ENCODE data around the gene TMEM129.

The TMEM129 gene

DNA sequence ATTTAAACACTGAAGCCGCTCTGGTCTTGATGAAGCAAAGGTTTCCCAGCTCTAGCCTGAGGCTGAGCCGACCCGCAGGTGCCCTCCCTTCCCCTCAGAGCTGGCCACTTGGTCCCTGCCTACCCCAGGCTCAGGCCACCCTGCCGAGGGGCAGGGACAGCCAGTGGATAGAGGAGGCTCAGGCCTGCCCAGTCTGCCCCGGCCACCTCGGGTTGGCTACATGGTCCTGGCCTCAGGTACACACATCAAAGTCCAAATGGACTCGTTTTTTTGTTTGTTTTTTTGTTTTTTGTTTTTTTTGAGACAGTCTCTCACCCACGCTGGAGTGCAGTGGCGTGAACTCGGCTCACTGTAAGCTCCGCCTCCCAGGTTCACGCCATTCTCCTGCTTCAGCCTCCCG is 24.0 kb upstream of the TMEM129 start:
- Histone ChIP-seq H2AK5ac (ENCODE audit: low read length) (no peak overlapping the region), H3K79me2 (ENCODE audit: control insufficient read depth, insufficient read depth, low read length, poor library complexity) (no peaks in the 10 kb centered on the region), H3K9me3 (ENCODE audit: insufficient read depth, low read depth, low read length) (peaks cover 2% of the 10 kb centered on the region), H3K9ac (ENCODE audit: low read length) (no peak overlapping the region), H3K27ac (ENCODE audit: low read depth, low read length) (no peak overlapping the region), H2BK12ac (ENCODE audit: low read length) (no peak overlapping the region), H3K14ac (ENCODE audit: low read length) (no peak overlapping the region), H4K91ac (ENCODE audit: low read depth, low read length) (no peak overlapping the region), H3K4me3 (ENCODE audit: low read depth, low read length) (no peak overlapping the region), H2AFZ (ENCODE audit: insufficient read depth, low read length, poor library complexity) (no peak overlapping the region), H4K8ac (ENCODE audit: low read depth, low read length) (no peak overlapping the region), H3K23ac (ENCODE audit: low read length) (no peak overlapping the region), H4K12ac (ENCODE audit: low read depth, low read length) (no peak overlapping the region), H2BK120ac (ENCODE audit: insufficient read depth, low read length, poor library complexity) (no peak overlapping the region), H3K4me2 (ENCODE audit: low read length) (no peak overlapping the region), H2BK5ac (ENCODE audit: low read depth, low read length, poor library complexity) (no peak overlapping the region), H3K4me1 (ENCODE audit: control insufficient read depth in 1 of 2, insufficient read depth in 2 of 2, low read length in 2 of 2) (no peaks in the 10 kb centered on the region), H3K79me1 (ENCODE audit: low read length) (no peaks in the 10 kb centered on the region), H3K18ac (ENCODE audit: low read length) (no peak overlapping the region), H3K4ac (ENCODE audit: low read depth, low read length) (no peak overlapping the region), H3K36me3 (ENCODE audit: control insufficient read depth in 1 of 2, insufficient read depth in 2 of 2, low read length in 2 of 2) (peaks cover 36 to 38% of the 10 kb centered on the region in 2 experiments), H3K27me3 (ENCODE audit: insufficient read depth, low read length) (no peaks in the 10 kb centered on the region)
- no peak for DNase-seq
- WGBS (ENCODE audit: extremely low coverage, insufficient coverage, insufficient read length): no CpG with 5 or more reads among the region's 13 CpGs

DNA sequence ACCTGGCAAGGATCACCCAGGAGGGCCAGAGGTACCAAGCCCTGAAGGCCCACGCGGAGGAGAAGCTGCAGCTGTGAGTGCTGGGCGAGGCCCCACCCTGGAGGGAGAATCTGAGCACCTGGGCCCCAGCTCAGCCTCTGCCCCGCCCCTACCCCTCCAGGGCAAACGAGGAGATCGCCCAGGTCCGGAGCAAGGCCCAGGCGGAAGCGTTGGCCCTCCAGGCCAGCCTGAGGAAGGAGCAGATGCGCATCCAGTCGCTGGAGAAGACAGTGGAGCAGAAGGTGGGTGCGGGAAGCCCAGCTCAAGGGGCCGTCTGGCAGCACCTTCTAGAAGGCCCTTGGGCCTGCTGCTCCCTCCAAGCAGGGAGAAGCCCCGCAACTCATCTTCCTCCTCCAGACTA is 23.4 kb upstream of the TMEM129 start:
- no peaks in the 10 kb centered on the region for H3K4me1 ChIP-seq (ENCODE audit: control insufficient read depth in 1 of 2, insufficient read depth in 2 of 2, low read length in 2 of 2)
- no peak overlapping the region for H3K4ac ChIP-seq (ENCODE audit: low read depth, low read length)
- WGBS (ENCODE audit: extremely low coverage, insufficient coverage, insufficient read length): no CpG with 5 or more reads among the region's 14 CpGs
- H3K4me2 ChIP-seq (ENCODE audit: low read length): no peak overlapping the region
- H2BK5ac ChIP-seq (ENCODE audit: low read depth, low read length, poor library complexity): no peak overlapping the region
- H3K27ac ChIP-seq (ENCODE audit: low read depth, low read length): no peak overlapping the region
- no peak for DNase-seq
- H2AK5ac ChIP-seq (ENCODE audit: low read length): no peak overlapping the region
- no peak overlapping the region for H2BK120ac ChIP-seq (ENCODE audit: insufficient read depth, low read length, poor library complexity)
- H4K12ac ChIP-seq (ENCODE audit: low read depth, low read length): no peak overlapping the region
- no peak overlapping the region for H2AFZ ChIP-seq (ENCODE audit: insufficient read depth, low read length, poor library complexity)
- peaks cover 2% of the 10 kb centered on the region for H3K9me3 ChIP-seq (ENCODE audit: insufficient read depth, low read depth, low read length)
- H4K91ac ChIP-seq (ENCODE audit: low read depth, low read length): no peak overlapping the region
- H3K14ac ChIP-seq (ENCODE audit: low read length): no peak overlapping the region
- H3K18ac ChIP-seq (ENCODE audit: low read length): no peak overlapping the region
- no peaks in the 10 kb centered on the region for H3K79me2 ChIP-seq (ENCODE audit: control insufficient read depth, insufficient read depth, low read length, poor library complexity)
- no peaks in the 10 kb centered on the region for H3K27me3 ChIP-seq (ENCODE audit: insufficient read depth, low read length)
- H3K23ac ChIP-seq (ENCODE audit: low read length): no peak overlapping the region
- H3K79me1 ChIP-seq (ENCODE audit: low read length): no peaks in the 10 kb centered on the region
- no peak overlapping the region for H3K9ac ChIP-seq (ENCODE audit: low read length)
- no peak overlapping the region for H4K8ac ChIP-seq (ENCODE audit: low read depth, low read length)
- H2BK12ac ChIP-seq (ENCODE audit: low read length): no peak overlapping the region
- H3K4me3 ChIP-seq (ENCODE audit: low read depth, low read length): no peak overlapping the region
- peaks cover 42 to 44% of the 10 kb centered on the region in 2 experiments for H3K36me3 ChIP-seq (ENCODE audit: control insufficient read depth in 1 of 2, insufficient read depth in 2 of 2, low read length in 2 of 2)

DNA sequence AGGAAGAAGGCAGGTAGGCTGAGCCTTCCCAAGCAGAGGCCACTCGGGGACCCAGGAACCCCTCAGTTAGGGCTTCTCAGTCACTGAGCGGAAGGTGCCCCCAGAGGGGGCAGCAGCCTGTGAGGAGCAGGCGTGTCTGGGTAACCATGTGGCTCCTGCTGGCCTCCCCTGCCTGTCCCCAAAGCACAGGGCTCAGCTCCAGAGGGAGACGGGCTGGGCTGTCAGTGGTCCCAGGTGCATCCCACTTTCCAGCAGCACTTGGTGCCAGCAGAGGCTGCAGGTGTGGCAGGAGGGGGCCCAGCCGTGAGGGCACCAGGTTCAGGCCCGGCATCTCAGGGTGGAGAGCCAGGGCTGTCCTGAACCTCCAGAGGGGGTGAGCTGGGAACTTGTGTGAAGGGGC is 22.9 kb upstream of the TMEM129 start:
- H3K79me2 ChIP-seq (ENCODE audit: control insufficient read depth, insufficient read depth, low read length, poor library complexity): no peaks in the 10 kb centered on the region

DNA sequence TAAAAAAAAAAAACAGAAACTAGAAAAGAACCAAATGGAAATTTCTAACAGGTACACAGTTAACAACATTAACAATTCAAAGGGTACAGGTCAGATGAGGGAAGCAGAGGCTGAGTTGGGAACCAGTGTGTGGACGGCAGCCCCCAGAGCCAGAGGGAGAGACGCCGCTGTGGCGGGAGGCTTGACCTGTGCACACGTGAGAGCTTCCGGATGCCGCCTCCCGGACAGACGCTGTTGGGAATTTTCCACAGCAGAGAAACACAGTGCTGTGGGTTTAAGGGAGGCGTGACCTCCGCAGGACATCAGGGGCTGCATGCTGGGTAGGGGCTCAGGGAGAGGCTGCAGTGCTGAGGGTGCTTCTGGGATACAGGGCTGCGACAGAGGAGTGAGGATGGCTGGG is 22.4 kb upstream of the TMEM129 start:
- Histone ChIP-seq H3K4ac (ENCODE audit: low read depth, low read length) (no peak overlapping the region), H3K4me3 (ENCODE audit: low read depth, low read length) (no peak overlapping the region), H2AK5ac (ENCODE audit: low read length) (no peak overlapping the region), H2AFZ (ENCODE audit: insufficient read depth, low read length, poor library complexity) (no peak overlapping the region), H3K14ac (ENCODE audit: low read length) (no peak overlapping the region), H2BK5ac (ENCODE audit: low read depth, low read length, poor library complexity) (no peak overlapping the region), H3K27me3 (ENCODE audit: insufficient read depth, low read length) (no peaks in the 10 kb centered on the region), H3K9me3 (ENCODE audit: insufficient read depth, low read depth, low read length) (peaks cover 4% of the 10 kb centered on the region), H2BK12ac (ENCODE audit: low read length) (no peak overlapping the region), H3K79me1 (ENCODE audit: low read length) (no peaks in the 10 kb centered on the region), H3K18ac (ENCODE audit: low read length) (no peak overlapping the region), H3K36me3 (ENCODE audit: control insufficient read depth in 1 of 2, insufficient read depth in 2 of 2, low read length in 2 of 2) (peaks cover 49 to 54% of the 10 kb centered on the region in 2 experiments), H4K12ac (ENCODE audit: low read depth, low read length) (no peak overlapping the region), H3K9ac (ENCODE audit: low read length) (no peak overlapping the region), H4K8ac (ENCODE audit: low read depth, low read length) (no peak overlapping the region), H3K23ac (ENCODE audit: low read length) (no peak overlapping the region), H3K27ac (ENCODE audit: low read depth, low read length) (no peak overlapping the region), H4K91ac (ENCODE audit: low read depth, low read length) (no peak overlapping the region), H3K79me2 (ENCODE audit: control insufficient read depth, insufficient read depth, low read length, poor library complexity) (no peaks in the 10 kb centered on the region), H3K4me1 (ENCODE audit: control insufficient read depth in 1 of 2, insufficient read depth in 2 of 2, low read length in 2 of 2) (no peaks in the 10 kb centered on the region), H2BK120ac (ENCODE audit: insufficient read depth, low read length, poor library complexity) (no peak overlapping the region), H3K4me2 (ENCODE audit: low read length) (no peak overlapping the region)
- no CpG with 5 or more reads among the region's 12 CpGs for WGBS (ENCODE audit: extremely low coverage, insufficient coverage, insufficient read length)
- DNase-seq: no peak

More for the DNA sequence above, 22.9 kb upstream of the TMEM129 start:
- no peak overlapping the region for H3K4me3 ChIP-seq (ENCODE audit: low read depth, low read length)
- H3K27me3 ChIP-seq (ENCODE audit: insufficient read depth, low read length): no peaks in the 10 kb centered on the region
- H3K18ac ChIP-seq (ENCODE audit: low read length): no peak overlapping the region
- H3K23ac ChIP-seq (ENCODE audit: low read length): no peak overlapping the region
- H2AFZ ChIP-seq (ENCODE audit: insufficient read depth, low read length, poor library complexity): no peak overlapping the region
- no peak overlapping the region for H4K8ac ChIP-seq (ENCODE audit: low read depth, low read length)
- H4K12ac ChIP-seq (ENCODE audit: low read depth, low read length): no peak overlapping the region
- no peaks in the 10 kb centered on the region for H3K4me1 ChIP-seq (ENCODE audit: control insufficient read depth in 1 of 2, insufficient read depth in 2 of 2, low read length in 2 of 2)
- peaks cover 2% of the 10 kb centered on the region for H3K9me3 ChIP-seq (ENCODE audit: insufficient read depth, low read depth, low read length)
- no peak overlapping the region for H2BK12ac ChIP-seq (ENCODE audit: low read length)
- H2AK5ac ChIP-seq (ENCODE audit: low read length): no peak overlapping the region
- no peak overlapping the region for H4K91ac ChIP-seq (ENCODE audit: low read depth, low read length)
- H3K4ac ChIP-seq (ENCODE audit: low read depth, low read length): no peak overlapping the region
- no peaks in the 10 kb centered on the region for H3K79me1 ChIP-seq (ENCODE audit: low read length)
- no peak overlapping the region for H3K9ac ChIP-seq (ENCODE audit: low read length)
- no peak overlapping the region for H3K14ac ChIP-seq (ENCODE audit: low read length)
- H3K27ac ChIP-seq (ENCODE audit: low read depth, low read length): no peak overlapping the region
- DNase-seq: no peak
- no CpG with 5 or more reads among the region's 6 CpGs for whole genome bisulfite sequencing (ENCODE audit: extremely low coverage, insufficient coverage, insufficient read length)
- H3K4me2 ChIP-seq (ENCODE audit: low read length): no peak overlapping the region
- no peak overlapping the region for H2BK5ac ChIP-seq (ENCODE audit: low read depth, low read length, poor library complexity)
- peaks cover 46 to 50% of the 10 kb centered on the region in 2 experiments for H3K36me3 ChIP-seq (ENCODE audit: control insufficient read depth in 1 of 2, insufficient read depth in 2 of 2, low read length in 2 of 2)
- H2BK120ac ChIP-seq (ENCODE audit: insufficient read depth, low read length, poor library complexity): no peak overlapping the region

All from trophoblast cell (in vitro differentiated cells and primary cell).